OCI-LY7 (cell line): Measurements from ENCODE around the gene TTYH1. TPM values are rescaled to one million over a fixed set of nuclear protein-coding genes. Genes with fewer than 3 reads are reported as not detected.
"Not testable (repeated sequence)": the region's sequence is repeated elsewhere in the genome, so short reads cannot be mapped to it uniquely, and the experiment has no call there.

Experiments
- BruUV-seq: library from RNA; stranded (reverse); fragments of 400-500 nt; replicated peaks from 2 replicates; lab custom pipeline; 2021; lab: Mats Ljungman, UMichigan
- CTCF ChIA-PET: fragments of 300-600 bp; sonication (Branson Sonifier 250); formaldehyde crosslinking; loops from one replicate; lab custom pipeline; 2022; ENCODE audit warnings: antibody characterized with exemption; ENCODE audit not compliant: unreplicated experiment; lab: Charles Lee
- POLR2A ChIA-PET: fragments of 300-600 bp; sonication (Branson Sonifier 250); formaldehyde crosslinking; loops from one replicate; lab custom pipeline; 2022; ENCODE audit warnings: antibody characterized with exemption; lab: Charles Lee
- DNase-seq: peaks from one replicate; pipeline ENCODE4 v3.0.0-alpha.2; 2015; ENCODE audit warnings: low spot score
- H2AFZ ChIP-seq: fragments of 200-600 bp; sonication (generic), shearing (Covaris generic); 2 replicates; pipeline ENCODE4 v1.6.1; 2014; ENCODE audit warnings: mild to moderate bottlenecking, antibody characterized with exemption, low read length, moderate library complexity
- H3K27ac ChIP-seq: fragments of 200-600 bp; sonication (generic); 2 replicates; pipeline ENCODE4 v1.5.1; 2014; ENCODE audit warnings: mixed run types, low read depth, mild to moderate bottlenecking, moderate library complexity, low read length, inconsistent platforms; ENCODE audit not compliant: poor library complexity, severe bottlenecking
- H3K36me3 ChIP-seq: fragments of 200-600 bp; sonication (generic); 2 replicates; pipeline ENCODE4 v1.6.1; 2014; ENCODE audit warnings: mild to moderate bottlenecking, antibody characterized with exemption, low read length, moderate library complexity, mixed read lengths; ENCODE audit not compliant: insufficient read depth
- H3K4me1 ChIP-seq: fragments of 200-600 bp; sonication (generic); 2 replicates; pipeline ENCODE4 v1.5.1; 2014; ENCODE audit warnings: mild to moderate bottlenecking, low read length; ENCODE audit not compliant: insufficient read depth, poor library complexity, severe bottlenecking
- H3K4me2 ChIP-seq: fragments of 200-600 bp; sonication (generic); 2 replicates; pipeline ENCODE4 v1.6.1; 2014; ENCODE audit warnings: mild to moderate bottlenecking, low read length
- H3K4me3 ChIP-seq: fragments of 200-600 bp; sonication (generic); 2 replicates; pipeline ENCODE4 v1.5.1; 2014; ENCODE audit warnings: mild to moderate bottlenecking, low read depth, low read length; ENCODE audit not compliant: poor library complexity, severe bottlenecking
- H3K79me2 ChIP-seq: fragments of 200-600 bp; sonication (generic); 2 replicates; pipeline ENCODE4 v1.6.1; 2016; ENCODE audit warnings: low read depth, mild to moderate bottlenecking, low read length, moderate library complexity, mixed read lengths; ENCODE audit not compliant: insufficient read depth
- H3K9me2 ChIP-seq: fragments of 200-600 bp; sonication (generic); 2 replicates; pipeline ENCODE4 v1.6.1; 2016; ENCODE audit warnings: mild to moderate bottlenecking, low read length, mixed read lengths; ENCODE audit not compliant: insufficient read depth
- H3K9me3 ChIP-seq: fragments of 200-600 bp; sonication (generic); 2 replicates; pipeline ENCODE4 v1.6.1; 2014; ENCODE audit warnings: mild to moderate bottlenecking, mixed run types, low read length, mixed read lengths
- H4K20me1 ChIP-seq: fragments of 200-600 bp; sonication (generic); 2 replicates; pipeline ENCODE4 v1.6.1; 2014; ENCODE audit warnings: mild to moderate bottlenecking, antibody characterized with exemption, low read length, moderate library complexity, mixed read lengths; ENCODE audit not compliant: insufficient read depth
- EZH2phosphoT487 ChIP-seq: fragments of 200-600 bp; sonication (generic); IDR thresholded peaks from 2 replicates; pipeline ENCODE4 v1.6.1; 2018; ENCODE audit warnings: low read depth, borderline replicate concordance, mild to moderate bottlenecking, mixed run types, antibody characterized with exemption, low read length, moderate library complexity, mixed read lengths
- intact Hi-C: fragments of 100-400 bp; cut with micrococcal nuclease; formaldehyde crosslinking; loops from one replicate; pipeline ENCODE4 v1.10.0; 2022; ENCODE audit not compliant: unreplicated experiment
- total RNA-seq, 2 experiments: library from RNA; depleted of rRNA in 1 of 2; stranded (reverse); fragments of >200 nt in 1 of 2; shearing (Covaris generic) in 1 of 2; gene quantifications; 2 replicates each; pipeline ENCODE4 v1.2.3, GENCODE V29; 2014 to 2022
- TF ChIP-seq, protein P1 (sequence below): fragments of 200-600 bp; sonication (generic); conservative IDR thresholded peaks from 2 replicates; pipeline ENCODE4 v1.5.1; 2014; ENCODE audit warnings: mild to moderate bottlenecking, antibody characterized with exemption, low read length, moderate library complexity, mixed read lengths

Gene TTYH1
- total RNA-seq, 2 experiments from 2014 or later, result 0.53 TPM; not detected in 1

GRCh38 chr19:54373781-54374631 is 41.3 kb upstream of the TTYH1 start:
- no peak for TF ChIP-seq EZH2phosphoT487
- TF ChIP-seq, protein P1, sequence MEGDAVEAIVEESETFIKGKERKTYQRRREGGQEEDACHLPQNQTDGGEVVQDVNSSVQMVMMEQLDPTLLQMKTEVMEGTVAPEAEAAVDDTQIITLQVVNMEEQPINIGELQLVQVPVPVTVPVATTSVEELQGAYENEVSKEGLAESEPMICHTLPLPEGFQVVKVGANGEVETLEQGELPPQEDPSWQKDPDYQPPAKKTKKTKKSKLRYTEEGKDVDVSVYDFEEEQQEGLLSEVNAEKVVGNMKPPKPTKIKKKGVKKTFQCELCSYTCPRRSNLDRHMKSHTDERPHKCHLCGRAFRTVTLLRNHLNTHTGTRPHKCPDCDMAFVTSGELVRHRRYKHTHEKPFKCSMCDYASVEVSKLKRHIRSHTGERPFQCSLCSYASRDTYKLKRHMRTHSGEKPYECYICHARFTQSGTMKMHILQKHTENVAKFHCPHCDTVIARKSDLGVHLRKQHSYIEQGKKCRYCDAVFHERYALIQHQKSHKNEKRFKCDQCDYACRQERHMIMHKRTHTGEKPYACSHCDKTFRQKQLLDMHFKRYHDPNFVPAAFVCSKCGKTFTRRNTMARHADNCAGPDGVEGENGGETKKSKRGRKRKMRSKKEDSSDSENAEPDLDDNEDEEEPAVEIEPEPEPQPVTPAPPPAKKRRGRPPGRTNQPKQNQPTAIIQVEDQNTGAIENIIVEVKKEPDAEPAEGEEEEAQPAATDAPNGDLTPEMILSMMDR, result no peak
- POLR2A ChIA-PET, result no interaction called here
- no peak overlapping the region for H3K4me2 ChIP-seq
- H4K20me1 ChIP-seq, result no peaks in the 10 kb centered on the region
- H3K4me3 ChIP-seq, result no peak overlapping the region
- H3K4me1 ChIP-seq, result peaks cover 58% of the 10 kb centered on the region
- H2AFZ ChIP-seq, result no peak overlapping the region
- BruUV-seq, result no TSS peak
- intact Hi-C loops, result no loop called here
- DNase-seq, result no peak
- H3K79me2 ChIP-seq, result no peaks in the 10 kb centered on the region
- no peaks in the 10 kb centered on the region; the same call in 1 of the 2 replicates for H3K9me3 ChIP-seq
- H3K9me2 ChIP-seq, result no peaks in the 10 kb centered on the region
- no peak overlapping the region for H3K27ac ChIP-seq
- no peaks in the 10 kb centered on the region for H3K36me3 ChIP-seq
- CTCF ChIA-PET, result interaction anchor here (0.6 kb wide), 1 partner anchor 16 kb away, joined by 4 read pairs; no protein-coding TSS in a partner anchor

DNA sequence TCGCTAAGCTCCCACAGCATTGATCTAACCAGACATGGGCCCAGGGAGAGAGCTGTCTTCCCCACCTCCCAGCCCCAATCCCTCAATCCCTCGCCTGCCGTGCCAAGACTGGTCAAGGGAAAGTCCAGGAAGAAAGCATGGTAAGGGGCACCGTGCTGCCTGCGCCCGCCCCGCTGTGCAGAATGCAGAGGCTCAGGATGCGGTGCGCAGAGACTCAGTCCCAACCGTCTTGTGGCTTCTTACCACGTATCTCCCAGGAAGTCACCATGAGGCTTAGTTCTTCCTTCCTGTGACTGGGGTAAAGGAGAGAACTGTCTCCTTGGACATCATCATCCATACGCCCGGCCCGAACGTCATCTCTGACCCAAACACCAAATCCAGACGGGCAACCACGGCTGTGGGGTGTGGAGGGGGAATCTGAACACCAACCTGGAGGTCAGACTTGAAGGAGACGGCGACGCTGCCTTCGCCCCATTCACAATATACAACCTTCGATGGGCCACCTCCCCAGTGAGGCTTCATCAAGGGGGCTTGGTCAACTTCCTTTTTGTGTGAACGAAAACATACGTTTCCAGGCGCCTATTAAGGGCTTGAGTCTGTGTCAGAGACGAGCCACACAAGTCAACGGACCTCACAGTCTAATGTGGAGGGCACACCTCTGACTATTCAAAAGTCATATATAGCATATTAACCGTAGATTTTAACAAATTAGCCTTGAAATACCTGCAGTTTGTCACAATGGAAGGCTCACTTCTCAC is 39.9 kb upstream of the TTYH1 start:
- H3K79me2 ChIP-seq, H3K4me2 ChIP-seq, H4K20me1 ChIP-seq, CTCF ChIA-PET, DNase-seq, H3K9me3 ChIP-seq, POLR2A ChIA-PET, H3K27ac ChIP-seq, H3K4me3 ChIP-seq, BruUV-seq, H3K36me3 ChIP-seq, H2AFZ ChIP-seq, intact Hi-C loops, H3K9me2 ChIP-seq: not testable (repeated sequence)
- peaks cover 51% of the 10 kb centered on the region for H3K4me1 ChIP-seq

- peaks cover 40% of the 10 kb centered on the region for H3K4me1 ChIP-seq
- ChIA-PET POLR2A (interaction anchor here (0.6 kb wide), 1 partner anchor 58 kb away, joined by 4 read pairs; no protein-coding TSS in a partner anchor), CTCF (no interaction called here)
- H2AFZ ChIP-seq, result no peak overlapping the region
- intact Hi-C loops, result no loop called here
- peaks cover 4% of the 10 kb centered on the region; the same call in 1 of the 2 replicates for H3K9me3 ChIP-seq
- peak overlapping the region; percentile 10; the same call in 1 of the 2 replicates for H3K4me2 ChIP-seq
- H3K79me2 ChIP-seq, result no peaks in the 10 kb centered on the region
- BruUV-seq, result no TSS peak
- TF ChIP-seq, protein P1, result no peak
- no peak for TF ChIP-seq EZH2phosphoT487
- H3K4me3 ChIP-seq, result no peak overlapping the region
- no peaks in the 10 kb centered on the region for H3K9me2 ChIP-seq
- DNase-seq, result no peak
- H3K36me3 ChIP-seq, result no peaks in the 10 kb centered on the region
- H3K27ac ChIP-seq, result no peak overlapping the region
- H4K20me1 ChIP-seq, result no peaks in the 10 kb centered on the region
Observed at GRCh38 chr19:54376610-54377285, 38.5 kb upstream of the TTYH1 start.
